Pancreas (tissue), 10 donors: ENCODE measurements around the gene SUCLG2. TPM values are rescaled to one million over a fixed set of nuclear protein-coding genes. Genes with fewer than 3 reads are reported as not detected.
A peak's percentile ranks its signal among the peaks of the same experiment; 100 is the strongest.

Experiments used
- ATAC-seq, 4 donors: fragments of 200-7000 bp; cut with Tn5 transposase; one replicate each; pipeline versions ENCODE4 v1.8.0 to v1.9.1; 2020; ENCODE audit warnings: mild to moderate bottlenecking in 4 of 4, moderate library complexity in 4 of 4
- DNase-seq, 6 donors: peaks; one replicate each; pipeline ENCODE4 v3.0.0-alpha.2; 2020
- FAIRE-seq: peaks from 2 replicates; lab custom pipeline; 2012; peaks lifted over from hg19 to GRCh38; lab: Jason Lieb, UNC
- H3K27ac ChIP-seq, 4 donors: fragments of 200-600 bp; sonication (generic); 1 replicate in 3 of 4; 2 replicates in 1 of 4; pipeline versions ENCODE4 v1.5.0 to v1.8.0; 2020
- H3K27me3 ChIP-seq, 4 donors: fragments of 200-600 bp; one replicate each; pipeline ENCODE4 v1.8.0; 2021
- H3K36me3 ChIP-seq, 3 donors: fragments of 200-600 bp; sonication (generic) in 1 of 3; one replicate each; pipeline versions ENCODE4 v1.5.0 to v1.8.0; 2020 to 2021
- H3K4me1 ChIP-seq, 3 donors: fragments of 200-600 bp; one replicate each; pipeline ENCODE4 v1.8.0; 2021
- H3K4me3 ChIP-seq, 4 donors: fragments of 200-600 bp; sonication (generic) in 2 of 4; one replicate each; pipeline versions ENCODE4 v1.5.0 to v1.8.0; 2020 to 2021
- H3K9me3 ChIP-seq, 4 donors: fragments of 200-600 bp; one replicate each; pipeline ENCODE4 v1.8.0; 2021
- WGBS, 2 donors: extraction: QIAGEN DNeasy Blood & Tissue Kit; methylation state at CpG; one replicate each; pipeline ENCODE4 v1.1.7; 2013; 5-methylcytosine and 5-hydroxymethylcytosine counted together
- intact Hi-C, 3 donors: fragments of 100-400 bp; cut with DNase I; formaldehyde crosslinking; loops; one replicate each; pipeline versions ENCODE4 v1.11.1 to v1.14.2; 2022
- polyA plus RNA-seq, 2 donors: library from polyadenylated mRNA; stranded (reverse); fragments of 200-250 nt; gene quantifications; one replicate each; pipeline ENCODE4 v1.2.3, GENCODE V29; 2013
- total RNA-seq, 6 donors: library from RNA; stranded (reverse); fragmentation: NEBNext Ultra II Directional in 4 of 6; extraction: Animal tissue kit (Norgen Biotek cat#: 25700) in 4 of 6; gene quantifications; one replicate each; pipeline versions ENCODE4 v1.2.1 to v1.2.4, GENCODE V29; 2021 to 2023
- TF ChIP-seq, protein P1 (sequence below), 4 donors: fragments of 200-600 bp; sonication (generic) in 3 of 4; IDR thresholded peaks; one replicate each; pipeline versions ENCODE4 v1.5.0 to v1.8.0; 2021; ENCODE audit warnings: antibody characterized with exemption in 4 of 4
- donor health status: healthy with polysubstance abuse.
- donor health status: DM: no; HTN: no; CAD: no; lungs with moderate emphysema.
- donor health status: DM: no; HTN: no; CAD: no.
- donor health status: control.
- donor health status: control.
- donor health status: Bipolar disorder and iron deficiency.
- donor health status: DM: yes; HTN: yes; CAD: no.
- donor health status: DM: no; HTN: no; CAD: no.
- donor health status: DM: no; HTN: no; CAD: no.
- donor health status: DM: yes; HTN: yes; CAD: no.

Gene SUCLG2
- total and polyA plus RNA-seq, 8 donors, result 16.4 to 34.4 (median 28.9) TPM

DNA sequence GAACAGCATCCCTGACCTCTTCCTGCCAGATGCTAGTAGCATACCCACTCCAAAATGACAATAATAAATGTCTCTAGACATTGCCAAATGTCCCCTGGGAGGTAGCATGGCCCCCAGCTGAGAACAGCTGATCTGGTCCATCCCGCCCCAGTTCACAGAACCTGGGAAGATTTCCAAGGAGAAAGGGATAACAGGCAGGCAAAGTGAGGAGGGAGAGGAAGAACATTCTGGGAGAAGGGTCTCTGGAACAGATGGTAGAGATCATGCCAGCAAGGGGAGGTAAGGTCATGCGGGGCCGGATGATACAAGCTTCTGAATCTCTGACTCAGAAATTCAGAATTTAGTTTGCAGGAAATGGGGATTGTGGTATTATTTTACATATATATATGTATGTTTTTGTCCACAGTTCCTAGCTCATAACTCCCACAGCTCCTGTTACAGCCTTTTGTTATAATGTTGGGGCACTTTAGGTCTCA is 192.7 kb downstream of the SUCLG2 start:
- Histone ChIP-seq H3K4me1 (no peaks in the 10 kb centered on the region), H3K4me3 (no peak overlapping the region), H3K27ac (no peak overlapping the region), H3K9me3 (no peaks in the 10 kb centered on the region), H3K36me3 (no peaks in the 10 kb centered on the region), H3K27me3 (no peaks in the 10 kb centered on the region)
- intact Hi-C loops, result no loop called here
- DNase-seq (no peak), FAIRE-seq (no peak), ATAC-seq (peak in 1 of 4 donors; percentile 63)
- TF ChIP-seq, protein P1, sequence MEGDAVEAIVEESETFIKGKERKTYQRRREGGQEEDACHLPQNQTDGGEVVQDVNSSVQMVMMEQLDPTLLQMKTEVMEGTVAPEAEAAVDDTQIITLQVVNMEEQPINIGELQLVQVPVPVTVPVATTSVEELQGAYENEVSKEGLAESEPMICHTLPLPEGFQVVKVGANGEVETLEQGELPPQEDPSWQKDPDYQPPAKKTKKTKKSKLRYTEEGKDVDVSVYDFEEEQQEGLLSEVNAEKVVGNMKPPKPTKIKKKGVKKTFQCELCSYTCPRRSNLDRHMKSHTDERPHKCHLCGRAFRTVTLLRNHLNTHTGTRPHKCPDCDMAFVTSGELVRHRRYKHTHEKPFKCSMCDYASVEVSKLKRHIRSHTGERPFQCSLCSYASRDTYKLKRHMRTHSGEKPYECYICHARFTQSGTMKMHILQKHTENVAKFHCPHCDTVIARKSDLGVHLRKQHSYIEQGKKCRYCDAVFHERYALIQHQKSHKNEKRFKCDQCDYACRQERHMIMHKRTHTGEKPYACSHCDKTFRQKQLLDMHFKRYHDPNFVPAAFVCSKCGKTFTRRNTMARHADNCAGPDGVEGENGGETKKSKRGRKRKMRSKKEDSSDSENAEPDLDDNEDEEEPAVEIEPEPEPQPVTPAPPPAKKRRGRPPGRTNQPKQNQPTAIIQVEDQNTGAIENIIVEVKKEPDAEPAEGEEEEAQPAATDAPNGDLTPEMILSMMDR (IDR thresholded peaks at IDR 0.05), result no peak
- 73 to 77% methylated on average over 3 of the region's 3 CpGs for WGBS, 2 donors

- intact Hi-C loops, result no loop called here
- no peak for FAIRE-seq
- no peaks in the 10 kb centered on the region for H3K9me3 ChIP-seq
- 87 to 92% methylated on average over 8 of the region's 8 CpGs for WGBS, 2 donors
- TF ChIP-seq, protein P1 (IDR thresholded peaks at IDR 0.05), result no peak
- no peaks in the 10 kb centered on the region for H3K4me1 ChIP-seq
- ATAC-seq, result no peak
- H3K4me3 ChIP-seq, result no peak overlapping the region
- no peak overlapping the region for H3K27ac ChIP-seq
- no peak for DNase-seq
- H3K36me3 ChIP-seq, result no peaks in the 10 kb centered on the region
- H3K27me3 ChIP-seq, result no peaks in the 10 kb centered on the region
Observed at GRCh38 chr3:67460841-67461510, 193.4 kb downstream of the SUCLG2 start.

DNA sequence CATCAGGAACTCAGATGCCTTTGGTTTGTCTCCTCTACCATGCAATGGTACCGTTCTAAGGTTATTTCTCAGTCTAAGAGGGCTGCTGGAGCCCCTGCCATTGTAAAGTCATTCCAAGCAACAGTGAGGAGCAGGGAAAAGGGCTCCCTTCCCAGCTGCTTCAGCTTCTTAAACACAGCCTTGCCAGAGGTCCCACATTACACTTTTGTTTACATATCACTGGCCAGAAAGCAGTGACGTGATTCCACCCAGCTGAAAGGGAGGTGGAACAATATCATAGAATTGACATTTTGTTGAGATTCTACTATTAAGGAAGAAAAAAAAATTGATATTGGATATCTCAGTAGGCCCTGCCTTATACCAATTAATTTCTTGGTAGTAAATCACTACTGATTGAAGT is 194.6 kb downstream of the SUCLG2 start:
- Histone ChIP-seq H3K27ac (no peak overlapping the region), H3K4me1 (no peaks in the 10 kb centered on the region), H3K4me3 (no peak overlapping the region), H3K36me3 (no peaks in the 10 kb centered on the region), H3K9me3 (no peaks in the 10 kb centered on the region), H3K27me3 (no peaks in the 10 kb centered on the region)
- no peak for DNase-seq
- WGBS, 2 donors, result 77 to 80% methylated on average over 2 of the region's 2 CpGs
- intact Hi-C loops, result no loop called here
- ATAC-seq, result no peak
- FAIRE-seq, result no peak
- TF ChIP-seq, protein P1 (IDR thresholded peaks at IDR 0.05), result no peak

- FAIRE-seq (no peak), DNase-seq (no peak), ATAC-seq (peak in 1 of 4 donors; percentile 12)
- no peaks in the 10 kb centered on the region for H3K36me3 ChIP-seq
- TF ChIP-seq, protein P1 (IDR thresholded peaks at IDR 0.05), result no peak
- intact Hi-C loops, result no loop called here
- no peaks in the 10 kb centered on the region for H3K27me3 ChIP-seq
- no peaks in the 10 kb centered on the region for H3K9me3 ChIP-seq
- H3K27ac ChIP-seq, result no peak overlapping the region
- WGBS, 2 donors, result 93 to 95% methylated on average over 4 of the region's 4 CpGs
- no peak overlapping the region for H3K4me3 ChIP-seq
- no peaks in the 10 kb centered on the region for H3K4me1 ChIP-seq
Observed at GRCh38 chr3:67458896-67459530, 195.4 kb downstream of the SUCLG2 start.

DNA sequence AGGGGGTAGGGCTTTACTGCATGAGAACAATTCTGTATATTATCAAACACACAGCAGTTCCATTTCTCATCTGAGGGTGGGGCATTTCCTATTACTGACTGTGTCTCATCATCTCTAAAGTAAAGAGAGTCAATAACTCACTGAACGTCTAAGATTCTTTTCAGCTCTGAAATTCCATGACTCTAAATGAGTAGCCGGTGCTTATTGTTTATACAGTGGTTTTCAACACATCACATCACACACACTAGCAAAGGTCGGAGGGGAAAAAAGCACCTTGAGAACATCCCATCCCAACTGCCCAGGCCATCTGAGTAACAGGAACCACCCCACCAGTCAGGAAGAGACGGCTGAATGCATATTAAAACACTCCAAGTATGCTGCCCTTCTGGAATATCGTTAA is 196.0 kb downstream of the SUCLG2 start:
- WGBS, 2 donors, result 91 to 92% methylated on average over 5 of the region's 5 CpGs
- H3K9me3 ChIP-seq, result no peaks in the 10 kb centered on the region
- no peaks in the 10 kb centered on the region for H3K4me1 ChIP-seq
- no peak for FAIRE-seq
- H3K27ac ChIP-seq, result no peak overlapping the region
- H3K36me3 ChIP-seq, result no peaks in the 10 kb centered on the region
- no peak for ATAC-seq
- TF ChIP-seq, protein P1 (IDR thresholded peaks at IDR 0.05), result no peak
- H3K27me3 ChIP-seq, result no peaks in the 10 kb centered on the region
- DNase-seq, result no peak
- no peak overlapping the region for H3K4me3 ChIP-seq
- intact Hi-C loops, result no loop called here
